ENCODE data around the gene KCNMA1.

KCNMA1 gene

GRCh38 chr10:77146712-77147336, 490.8 kb downstream of the KCNMA1 start:
- DNase-seq (ENCODE audit: low read depth) = no peak

GRCh38 chr10:77144656-77145055, 493.0 kb downstream of the KCNMA1 start:
- no peak for DNase-seq (ENCODE audit: low read depth)

- DNase-seq (ENCODE audit: low read depth) = no peak
Measured at GRCh38 chr10:77139252-77140160, 498.1 kb downstream of the KCNMA1 start.

DNA sequence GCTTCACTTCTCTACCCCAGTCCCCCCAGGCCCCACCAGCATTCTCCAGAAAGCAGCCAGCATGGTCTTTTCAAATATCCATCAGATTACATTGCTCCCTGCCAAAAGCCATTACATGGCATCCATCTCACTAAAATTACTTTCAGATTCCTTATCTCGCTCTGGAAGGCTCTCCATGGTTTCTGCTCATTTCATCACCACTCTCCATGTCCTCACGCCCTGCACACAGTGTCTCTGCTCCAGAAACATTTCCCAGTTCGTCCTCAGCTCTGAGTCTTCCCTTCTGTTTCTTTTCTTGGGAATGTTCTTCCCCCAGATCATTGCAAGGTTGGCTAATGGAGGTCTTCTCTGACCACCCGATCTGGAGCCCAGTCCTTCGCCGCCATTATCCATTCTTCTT, 499.1 kb downstream of the KCNMA1 start:
- DNase-seq (ENCODE audit: low read depth) = no peak

- DNase-seq (ENCODE audit: low read depth) = no peak
Measured at GRCh38 chr10:77135555-77135954, 502.1 kb downstream of the KCNMA1 start.

- DNase-seq (ENCODE audit: low read depth) = no peak
Measured at GRCh38 chr10:77131214-77131613, 506.4 kb downstream of the KCNMA1 start.

GRCh38 chr10:77127243-77127642, 510.4 kb downstream of the KCNMA1 start:
- no peak for DNase-seq (ENCODE audit: low read depth)

DNA sequence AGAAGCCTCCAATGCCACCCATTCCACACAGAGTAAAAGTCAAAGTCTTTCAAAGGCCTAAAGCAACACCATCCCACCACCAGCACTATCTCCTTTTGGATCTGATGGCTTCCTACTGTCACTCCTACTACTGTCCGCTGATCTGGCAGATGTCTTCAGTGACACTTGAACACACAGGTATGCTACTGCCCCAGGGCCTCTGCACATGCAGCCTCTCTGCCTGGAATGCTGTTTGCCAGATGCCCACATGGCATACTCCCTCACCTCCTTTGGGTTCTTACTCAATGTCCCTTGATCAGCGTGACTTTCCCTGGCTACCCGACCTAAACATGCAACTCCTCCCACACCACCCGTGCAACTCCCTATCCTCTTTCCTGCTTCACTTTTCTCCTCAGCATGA, 512.4 kb downstream of the KCNMA1 start:
- DNase-seq (ENCODE audit: low read depth) = no peak

DNA sequence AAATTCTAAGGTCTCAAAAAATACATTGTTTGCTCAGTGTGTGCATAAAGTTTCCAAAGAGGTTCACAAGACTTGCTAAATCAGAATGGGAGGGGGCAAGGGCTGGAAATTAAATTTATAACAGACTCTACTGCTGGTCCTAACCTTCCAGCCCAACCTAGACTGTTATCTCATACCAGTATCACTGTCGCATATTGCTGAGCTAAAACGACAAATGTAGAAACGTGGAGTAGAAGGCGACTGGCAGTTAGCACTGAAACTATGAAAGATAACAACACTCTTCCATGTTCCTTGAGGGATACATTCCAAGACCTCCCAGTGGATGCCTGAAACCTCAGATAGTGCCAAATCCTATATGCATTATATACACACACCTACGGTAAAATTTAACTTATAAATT, 514.3 kb downstream of the KCNMA1 start:
- no peak for DNase-seq (ENCODE audit: low read depth)

- DNase-seq (ENCODE audit: low read depth) = no peak
Measured at GRCh38 chr10:77121829-77122228, 515.8 kb downstream of the KCNMA1 start.

DNA sequence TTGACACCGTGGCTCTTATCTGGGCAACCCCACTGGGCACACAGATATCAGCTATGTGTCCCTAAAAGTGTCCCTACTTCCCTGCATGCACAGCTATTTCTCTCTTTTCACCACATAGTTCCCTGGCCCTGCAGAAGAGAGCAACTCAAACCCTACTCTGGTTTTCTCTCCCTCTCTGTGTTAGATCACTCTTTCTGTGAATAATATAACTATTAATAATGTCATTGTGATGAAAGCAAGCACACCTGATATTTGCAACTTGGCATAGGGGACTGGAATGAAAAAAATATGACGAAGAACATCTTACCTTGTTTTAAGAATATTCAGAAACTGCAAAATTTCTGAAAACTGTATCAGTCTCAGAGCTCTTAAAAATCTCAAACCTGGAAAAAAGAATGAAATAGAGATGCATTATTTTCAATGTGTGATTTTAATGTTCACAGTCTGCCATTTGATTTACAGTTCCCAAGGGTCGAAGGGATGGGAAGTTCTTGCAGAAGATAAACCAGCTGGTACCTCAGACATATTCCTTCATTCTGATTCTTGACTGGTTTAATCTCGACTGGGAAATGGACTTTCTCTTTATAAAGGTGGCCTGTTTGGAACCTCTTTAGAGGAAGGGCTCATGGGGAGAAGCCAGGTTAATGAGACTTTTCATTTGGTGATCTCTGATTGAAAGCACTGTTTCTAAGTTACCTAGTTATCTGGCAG, 516.8 kb downstream of the KCNMA1 start:
- DNase-seq (ENCODE audit: low read depth) = no peak

DNA sequence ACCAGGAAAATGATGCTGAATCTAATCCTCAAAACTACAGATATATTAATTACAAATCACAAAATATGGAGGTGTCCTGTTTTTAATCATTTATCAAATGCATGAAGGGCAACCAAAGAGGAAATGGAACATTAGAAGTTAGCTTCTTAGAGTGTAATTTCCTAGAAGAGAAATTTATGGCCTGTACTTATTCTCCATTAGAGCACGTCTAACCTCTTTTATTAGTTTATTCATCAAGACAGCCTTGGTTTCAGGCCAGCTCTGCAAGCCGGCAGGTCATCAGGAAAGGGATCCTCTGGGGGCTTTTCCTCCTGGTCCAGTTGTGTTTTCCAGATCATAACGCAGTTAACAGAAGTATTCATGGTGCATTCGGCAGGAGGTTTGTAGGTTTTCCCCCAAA, 517.6 kb downstream of the KCNMA1 start:
- DNase-seq (ENCODE audit: low read depth) = no peak

- DNase-seq (ENCODE audit: low read depth) = no peak
Measured at GRCh38 chr10:77118603-77119282, 518.9 kb downstream of the KCNMA1 start.

DNA sequence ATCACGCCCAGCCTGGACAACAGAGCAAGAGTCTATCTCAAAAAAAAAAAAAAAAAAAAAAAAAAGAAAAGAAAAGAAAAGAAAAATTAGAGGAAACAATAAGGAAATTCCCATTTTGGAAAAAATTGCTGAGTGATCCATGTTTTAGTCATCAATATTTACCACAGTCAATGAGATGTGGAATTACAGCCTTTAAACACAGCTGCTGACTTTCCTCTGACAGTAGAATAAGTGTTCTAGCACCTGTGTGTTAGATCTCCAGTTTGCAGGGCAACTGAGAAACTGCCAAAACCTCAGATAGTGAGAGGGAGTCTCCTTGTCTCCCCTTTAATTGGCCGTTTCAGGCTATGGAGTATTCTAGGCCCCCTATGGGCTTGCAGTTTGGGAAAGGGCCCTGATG, 520.1 kb downstream of the KCNMA1 start:
- no peak for DNase-seq (ENCODE audit: low read depth)

- no peak for DNase-seq (ENCODE audit: low read depth)
Measured at GRCh38 chr10:77116904-77117303, 520.7 kb downstream of the KCNMA1 start.

DNA sequence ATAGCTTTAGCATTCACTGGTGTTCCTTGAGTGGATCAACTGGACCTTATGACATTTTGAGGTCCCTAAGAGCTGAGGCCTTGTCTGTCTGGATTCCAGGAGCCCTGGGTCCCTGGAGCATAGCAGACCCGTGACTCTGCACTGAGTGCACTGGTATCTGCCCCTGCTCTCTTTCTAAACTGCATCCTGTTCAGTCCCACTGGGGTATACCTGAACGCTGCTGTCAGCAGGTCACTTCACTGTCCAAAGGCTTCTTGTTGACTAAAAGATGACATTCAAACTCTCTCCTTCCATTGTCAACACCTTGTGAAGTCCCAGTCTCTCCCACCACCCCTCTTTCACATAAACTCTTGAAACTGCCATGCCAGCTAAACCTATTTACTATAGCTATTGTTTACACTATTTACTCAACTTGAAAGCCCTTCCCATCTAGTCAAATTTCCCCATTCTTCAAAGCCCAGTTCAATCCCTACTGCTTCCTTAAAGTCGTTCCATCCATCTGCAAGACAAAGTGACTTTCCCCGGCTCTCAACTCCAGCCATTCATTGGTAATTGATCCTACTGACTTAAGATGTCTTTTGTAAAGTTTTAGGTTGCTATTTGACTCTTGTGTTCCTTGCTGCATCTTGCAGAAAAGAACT, 523.3 kb downstream of the KCNMA1 start:
- no peak for DNase-seq (ENCODE audit: low read depth)

- DNase-seq (ENCODE audit: low read depth) = peak; percentile 60
Measured at GRCh38 chr10:77111611-77112550, 525.7 kb downstream of the KCNMA1 start.

DNA sequence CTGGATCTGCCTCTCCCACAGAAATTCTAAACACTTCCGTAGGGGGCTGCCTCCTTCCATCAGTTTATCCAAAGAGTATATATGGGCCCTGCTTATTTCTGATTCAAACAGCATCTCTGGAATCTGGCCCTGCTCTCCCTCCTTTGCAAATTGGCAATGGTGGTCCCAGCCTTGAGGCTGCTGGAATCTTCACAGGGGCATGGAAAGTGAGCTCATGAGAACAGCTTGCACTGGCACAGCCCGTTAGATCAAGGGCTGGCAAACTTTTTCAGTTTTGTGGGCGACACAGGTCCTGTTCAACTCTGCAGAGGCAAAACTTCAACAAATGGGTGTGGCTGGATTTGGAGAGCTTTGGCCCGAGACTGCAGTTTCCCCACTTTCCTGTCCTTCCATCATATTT, 526.9 kb downstream of the KCNMA1 start:
- DNase-seq (ENCODE audit: low read depth) = no peak

- no peak for DNase-seq (ENCODE audit: low read depth)
Measured at GRCh38 chr10:77109351-77109994, 528.1 kb downstream of the KCNMA1 start.

DNA sequence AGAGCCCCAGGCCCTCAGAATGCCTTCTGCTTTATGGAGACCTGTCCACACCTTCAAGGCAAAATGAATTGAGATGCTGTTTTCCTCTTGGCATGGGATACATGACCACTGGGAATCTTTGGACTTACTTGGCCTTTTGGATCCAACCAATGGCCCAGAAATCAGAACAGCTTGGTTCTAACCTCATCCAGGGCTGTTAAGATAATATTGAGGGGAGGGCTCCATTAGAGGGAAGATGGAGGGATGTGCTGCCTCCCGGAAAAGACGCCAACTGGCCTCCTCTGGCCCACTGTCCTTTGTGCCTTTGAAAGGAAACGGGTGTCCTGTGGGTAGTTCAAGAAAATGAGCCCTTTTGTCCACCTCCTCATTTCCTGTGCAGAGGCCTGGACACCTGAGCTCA, 530.9 kb downstream of the KCNMA1 start:
- DNase-seq (ENCODE audit: low read depth) = no peak
